ENCODE measurements around the gene CIAO3. TPM values are rescaled to one million over a fixed set of nuclear protein-coding genes. Genes with fewer than 3 reads are reported as not detected.

The CIAO3 gene
- total RNA-seq, 1 experiment from 2014 or later, result 44.5 TPM

DNA sequence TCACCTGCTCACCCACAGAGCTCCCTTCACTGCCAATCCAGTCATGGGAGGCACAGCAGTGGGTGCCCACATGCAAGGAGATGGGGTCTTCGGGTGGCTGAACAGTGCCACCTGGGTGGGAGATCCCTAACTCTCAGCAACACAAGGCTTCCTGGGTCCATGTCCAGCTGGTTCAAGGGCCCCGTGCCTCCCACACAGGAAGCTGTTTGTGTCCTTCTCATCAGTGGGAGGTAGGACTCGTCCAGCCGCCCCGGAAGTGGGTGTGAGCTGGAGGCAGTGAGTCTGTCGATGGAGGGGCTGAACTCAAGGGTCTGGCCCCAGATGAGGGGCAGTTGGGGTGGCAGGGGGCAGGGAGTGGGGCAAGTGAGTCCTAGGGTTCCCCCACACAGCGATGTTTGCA lies 36.8 kb downstream of the CIAO3 start:
- Mint-ChIP-seq H3K27me3 (ENCODE audit: insufficient read depth, unreplicated experiment) (peaks cover 14% of the 10 kb centered on the region), H3K9me3 (ENCODE audit: unreplicated experiment) (no peaks in the 10 kb centered on the region), H3K36me3 (ENCODE audit: insufficient read depth, unreplicated experiment) (peaks cover 6% of the 10 kb centered on the region), H3K4me3 (ENCODE audit: unreplicated experiment) (peak overlapping the region; percentile 44), H3K27ac (ENCODE audit: unreplicated experiment) (no peak overlapping the region), H3K4me1 (ENCODE audit: low read depth, unreplicated experiment) (no peaks in the 10 kb centered on the region)
- no peaks in the 10 kb centered on the region for H3K9me3 ChIP-seq
- DNase-seq, result no peak
- TF ChIP-seq, protein P1, sequence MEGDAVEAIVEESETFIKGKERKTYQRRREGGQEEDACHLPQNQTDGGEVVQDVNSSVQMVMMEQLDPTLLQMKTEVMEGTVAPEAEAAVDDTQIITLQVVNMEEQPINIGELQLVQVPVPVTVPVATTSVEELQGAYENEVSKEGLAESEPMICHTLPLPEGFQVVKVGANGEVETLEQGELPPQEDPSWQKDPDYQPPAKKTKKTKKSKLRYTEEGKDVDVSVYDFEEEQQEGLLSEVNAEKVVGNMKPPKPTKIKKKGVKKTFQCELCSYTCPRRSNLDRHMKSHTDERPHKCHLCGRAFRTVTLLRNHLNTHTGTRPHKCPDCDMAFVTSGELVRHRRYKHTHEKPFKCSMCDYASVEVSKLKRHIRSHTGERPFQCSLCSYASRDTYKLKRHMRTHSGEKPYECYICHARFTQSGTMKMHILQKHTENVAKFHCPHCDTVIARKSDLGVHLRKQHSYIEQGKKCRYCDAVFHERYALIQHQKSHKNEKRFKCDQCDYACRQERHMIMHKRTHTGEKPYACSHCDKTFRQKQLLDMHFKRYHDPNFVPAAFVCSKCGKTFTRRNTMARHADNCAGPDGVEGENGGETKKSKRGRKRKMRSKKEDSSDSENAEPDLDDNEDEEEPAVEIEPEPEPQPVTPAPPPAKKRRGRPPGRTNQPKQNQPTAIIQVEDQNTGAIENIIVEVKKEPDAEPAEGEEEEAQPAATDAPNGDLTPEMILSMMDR (IDR thresholded peaks at IDR 0.05; ENCODE audit: insufficient read depth in 1 of 2, low read depth in 1 of 2, low read length in 1 of 2, severe bottlenecking in 1 of 2, unreplicated experiment in 1 of 2), result no peak
- no TSS peak for BruUV-seq (replicated peaks)
- H3K4me3 ChIP-seq (ENCODE audit: low read depth, low read length), result no peak overlapping the region
- intact Hi-C loops (cut with micrococcal nuclease; ENCODE audit: unreplicated experiment), result no loop called here
- H3K36me3 ChIP-seq (ENCODE audit: control insufficient read depth, insufficient read depth, low read length), result no peaks in the 10 kb centered on the region
- POLR2A ChIA-PET, result no interaction called here
- no peaks in the 10 kb centered on the region; the same call in none of the 2 replicates for H3K27me3 ChIP-seq (replicated peaks; ENCODE audit: control insufficient read depth, insufficient read depth, low read length)
- CTCF ChIA-PET, result interaction anchor here (0.5 kb wide), 1 partner anchor 47 kb away, joined by 3 read pairs; no protein-coding TSS in a partner anchor
- H3K4me1 ChIP-seq, result peaks cover 5% of the 10 kb centered on the region

DNA sequence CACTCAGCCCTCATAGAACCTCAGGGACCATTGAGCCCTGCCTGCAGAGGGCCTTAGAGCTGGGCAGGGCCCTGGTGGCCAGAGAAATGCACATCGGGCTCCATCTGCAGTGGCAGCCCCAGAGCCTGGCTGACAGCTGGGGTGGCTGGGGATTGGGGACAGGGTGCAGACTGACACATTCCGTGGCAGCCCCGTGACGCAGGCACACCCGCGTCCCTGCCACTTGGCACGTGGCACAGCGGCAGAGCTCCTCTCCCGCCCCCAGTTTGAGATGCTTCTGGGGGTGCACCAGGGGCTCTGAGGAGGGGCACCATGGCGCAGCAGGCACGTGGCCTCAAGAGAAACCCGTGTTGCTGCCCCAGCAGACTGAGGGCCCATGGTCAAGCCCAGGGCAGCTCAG lies 37.4 kb downstream of the CIAO3 start:
- H3K36me3 Mint-ChIP-seq (ENCODE audit: insufficient read depth, unreplicated experiment), result peaks cover 6% of the 10 kb centered on the region
- Histone ChIP-seq H3K36me3 (ENCODE audit: control insufficient read depth, insufficient read depth, low read length) (no peaks in the 10 kb centered on the region), H3K27me3 (replicated peaks; ENCODE audit: control insufficient read depth, insufficient read depth, low read length) (no peaks in the 10 kb centered on the region; the same call in none of the 2 replicates), H3K9me3 (no peaks in the 10 kb centered on the region), H3K4me1 (peaks cover 5% of the 10 kb centered on the region), H3K4me3 (ENCODE audit: low read depth, low read length) (no peak overlapping the region)
- BruUV-seq (replicated peaks), result no TSS peak
- H3K27ac Mint-ChIP-seq (ENCODE audit: unreplicated experiment), result no peak overlapping the region
- intact Hi-C loops (cut with micrococcal nuclease; ENCODE audit: unreplicated experiment), result no loop called here
- TF ChIP-seq, protein P1 (IDR thresholded peaks at IDR 0.05; ENCODE audit: insufficient read depth in 1 of 2, low read depth in 1 of 2, low read length in 1 of 2, severe bottlenecking in 1 of 2, unreplicated experiment in 1 of 2), result no peak
- H3K4me1 Mint-ChIP-seq (ENCODE audit: low read depth, unreplicated experiment), result no peaks in the 10 kb centered on the region
- no peak overlapping the region for H3K4me3 Mint-ChIP-seq (ENCODE audit: unreplicated experiment)
- no peak for DNase-seq
- H3K27me3 Mint-ChIP-seq (ENCODE audit: insufficient read depth, unreplicated experiment), result peaks cover 14% of the 10 kb centered on the region
- ChIA-PET CTCF (interaction anchor here (0.5 kb wide), 1 partner anchor 47 kb away, joined by 3 read pairs; no protein-coding TSS in a partner anchor), POLR2A (no interaction called here)
- H3K9me3 Mint-ChIP-seq (ENCODE audit: unreplicated experiment), result no peaks in the 10 kb centered on the region

DNA sequence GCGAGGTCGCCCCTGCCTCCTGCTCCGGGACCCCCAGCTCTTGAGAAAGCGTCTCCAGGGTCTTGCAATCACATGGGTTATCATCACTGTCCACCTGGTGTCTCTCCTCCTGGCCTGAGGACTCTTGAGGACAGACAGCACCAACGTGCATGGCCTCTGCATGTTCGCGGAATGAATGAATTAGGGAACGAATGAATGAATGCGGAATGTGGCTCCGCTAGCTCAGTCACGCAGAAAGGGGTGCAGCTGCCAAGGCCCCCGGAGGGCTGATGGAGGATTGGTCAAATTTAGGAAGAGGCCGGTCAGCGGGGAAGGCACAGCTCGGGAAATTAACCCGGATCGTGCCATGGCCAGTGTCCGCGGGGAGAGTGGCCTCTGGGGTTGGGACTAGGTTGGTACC lies 38.5 kb downstream of the CIAO3 start:
- no peaks in the 10 kb centered on the region for H3K9me3 Mint-ChIP-seq (ENCODE audit: unreplicated experiment)
- no peaks in the 10 kb centered on the region for H3K9me3 ChIP-seq
- intact Hi-C loops (cut with micrococcal nuclease; ENCODE audit: unreplicated experiment), result no loop called here
- peaks cover 5% of the 10 kb centered on the region for H3K4me1 ChIP-seq
- H3K27me3 Mint-ChIP-seq (ENCODE audit: insufficient read depth, unreplicated experiment), result peaks cover 9% of the 10 kb centered on the region
- H3K36me3 ChIP-seq (ENCODE audit: control insufficient read depth, insufficient read depth, low read length), result no peaks in the 10 kb centered on the region
- H3K36me3 Mint-ChIP-seq (ENCODE audit: insufficient read depth, unreplicated experiment), result peaks cover 6% of the 10 kb centered on the region
- CTCF ChIA-PET, result no interaction called here
- H3K4me3 ChIP-seq (ENCODE audit: low read depth, low read length), result no peak overlapping the region
- no peak overlapping the region for H3K4me3 Mint-ChIP-seq (ENCODE audit: unreplicated experiment)
- BruUV-seq (replicated peaks), result no TSS peak
- POLR2A ChIA-PET, result no interaction called here
- no peaks in the 10 kb centered on the region for H3K4me1 Mint-ChIP-seq (ENCODE audit: low read depth, unreplicated experiment)
- no peaks in the 10 kb centered on the region; the same call in none of the 2 replicates for H3K27me3 ChIP-seq (replicated peaks; ENCODE audit: control insufficient read depth, insufficient read depth, low read length)
- no peak for DNase-seq
- H3K27ac Mint-ChIP-seq (ENCODE audit: unreplicated experiment), result no peak overlapping the region
- TF ChIP-seq, protein P1 (IDR thresholded peaks at IDR 0.05; ENCODE audit: insufficient read depth in 1 of 2, low read depth in 1 of 2, low read length in 1 of 2, severe bottlenecking in 1 of 2, unreplicated experiment in 1 of 2), result no peak
